ENCODE data around the gene CD83.

Gene CD83, protein sequence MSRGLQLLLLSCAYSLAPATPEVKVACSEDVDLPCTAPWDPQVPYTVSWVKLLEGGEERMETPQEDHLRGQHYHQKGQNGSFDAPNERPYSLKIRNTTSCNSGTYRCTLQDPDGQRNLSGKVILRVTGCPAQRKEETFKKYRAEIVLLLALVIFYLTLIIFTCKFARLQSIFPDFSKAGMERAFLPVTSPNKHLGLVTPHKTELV
- long read RNA-seq, transcript CD83-201 (5 exons, 2,471 nt), result major isoform, 23 of 32 reads
- long read RNA-seq, partial matches to known transcripts, result 3 of 32 reads
- long read RNA-seq, other reads (novel, unspliced or antisense), result 6 of 32 reads

DNA sequence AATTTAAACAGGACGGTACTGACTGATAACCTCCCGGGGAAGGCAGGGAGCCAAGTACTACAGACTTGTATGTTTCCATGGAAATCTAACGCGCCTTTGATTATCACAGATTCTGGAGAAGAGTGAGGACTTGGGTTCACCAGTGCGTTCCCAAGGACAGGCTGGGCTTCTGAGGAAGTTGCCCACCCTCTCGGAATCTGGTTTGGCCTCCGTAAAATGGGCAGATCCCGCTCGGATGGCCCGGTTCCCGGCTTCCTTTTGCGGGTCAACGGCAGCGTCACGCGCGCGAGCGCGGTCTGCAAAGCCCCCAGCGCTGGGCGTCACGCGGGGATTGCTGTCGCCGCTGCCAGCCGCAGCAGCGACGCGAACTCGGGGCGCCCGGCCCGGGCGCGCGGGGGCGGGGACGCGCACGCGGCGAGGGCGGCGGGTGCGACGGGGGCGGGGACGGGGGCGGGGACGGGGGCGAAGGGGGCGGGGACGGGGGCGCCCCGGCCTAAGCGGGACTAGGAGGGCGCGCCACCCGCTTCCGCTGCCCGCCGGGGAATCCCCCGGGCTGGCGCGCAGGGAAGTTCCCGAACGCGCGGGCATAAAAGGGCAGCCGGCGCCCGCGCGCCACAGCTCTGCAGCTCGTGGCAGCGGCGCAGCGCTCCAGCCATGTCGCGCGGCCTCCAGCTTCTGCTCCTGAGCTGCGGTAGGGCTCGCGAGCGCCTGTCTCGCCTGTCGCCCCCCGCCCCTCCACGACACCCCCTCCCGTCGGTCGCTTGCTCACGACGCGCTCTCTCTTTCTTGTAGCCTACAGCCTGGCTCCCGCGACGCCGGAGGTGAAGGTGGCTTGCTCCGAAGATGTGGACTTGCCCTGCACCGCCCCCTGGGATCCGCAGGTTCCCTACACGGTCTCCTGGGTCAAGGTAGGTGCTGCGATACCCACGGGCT is at the start of gene CD83:
Gene CD83, plus strand, starts transcription at position 615 of the 933 bp plus-strand sequence. Its CDS starts 40 bp downstream, at position 655.
- H3K27me3 ChIP-seq (ENCODE audit: insufficient read depth, poor library complexity, severe bottlenecking), result no peaks in the 10 kb centered on the region
- peak within 1 kb of the TSS; percentile 68 for H3K4me3 ChIP-seq (replicated peaks; ENCODE audit: insufficient read depth, low read length)
- H3K27ac ChIP-seq (replicated peaks), result peak within 1 kb of the TSS; percentile 76
- DNase-seq (ENCODE audit: low read depth in 1 of 2, low spot score in 1 of 2), result peak; percentile 68 to 75
- TF ChIP-seq GABPA (IDR thresholded peaks at IDR 0.05; ENCODE audit: low read depth), result no peak
- TF ChIP-seq, protein P1, sequence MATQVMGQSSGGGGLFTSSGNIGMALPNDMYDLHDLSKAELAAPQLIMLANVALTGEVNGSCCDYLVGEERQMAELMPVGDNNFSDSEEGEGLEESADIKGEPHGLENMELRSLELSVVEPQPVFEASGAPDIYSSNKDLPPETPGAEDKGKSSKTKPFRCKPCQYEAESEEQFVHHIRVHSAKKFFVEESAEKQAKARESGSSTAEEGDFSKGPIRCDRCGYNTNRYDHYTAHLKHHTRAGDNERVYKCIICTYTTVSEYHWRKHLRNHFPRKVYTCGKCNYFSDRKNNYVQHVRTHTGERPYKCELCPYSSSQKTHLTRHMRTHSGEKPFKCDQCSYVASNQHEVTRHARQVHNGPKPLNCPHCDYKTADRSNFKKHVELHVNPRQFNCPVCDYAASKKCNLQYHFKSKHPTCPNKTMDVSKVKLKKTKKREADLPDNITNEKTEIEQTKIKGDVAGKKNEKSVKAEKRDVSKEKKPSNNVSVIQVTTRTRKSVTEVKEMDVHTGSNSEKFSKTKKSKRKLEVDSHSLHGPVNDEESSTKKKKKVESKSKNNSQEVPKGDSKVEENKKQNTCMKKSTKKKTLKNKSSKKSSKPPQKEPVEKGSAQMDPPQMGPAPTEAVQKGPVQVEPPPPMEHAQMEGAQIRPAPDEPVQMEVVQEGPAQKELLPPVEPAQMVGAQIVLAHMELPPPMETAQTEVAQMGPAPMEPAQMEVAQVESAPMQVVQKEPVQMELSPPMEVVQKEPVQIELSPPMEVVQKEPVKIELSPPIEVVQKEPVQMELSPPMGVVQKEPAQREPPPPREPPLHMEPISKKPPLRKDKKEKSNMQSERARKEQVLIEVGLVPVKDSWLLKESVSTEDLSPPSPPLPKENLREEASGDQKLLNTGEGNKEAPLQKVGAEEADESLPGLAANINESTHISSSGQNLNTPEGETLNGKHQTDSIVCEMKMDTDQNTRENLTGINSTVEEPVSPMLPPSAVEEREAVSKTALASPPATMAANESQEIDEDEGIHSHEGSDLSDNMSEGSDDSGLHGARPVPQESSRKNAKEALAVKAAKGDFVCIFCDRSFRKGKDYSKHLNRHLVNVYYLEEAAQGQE (IDR thresholded peaks at IDR 0.05; ENCODE audit: insufficient replicate concordance, low read depth), result peak; percentile 38
- peak; percentile 79 for TF ChIP-seq POLR2AphosphoS5 (IDR thresholded peaks at IDR 0.05; ENCODE audit: low read depth)

DNA sequence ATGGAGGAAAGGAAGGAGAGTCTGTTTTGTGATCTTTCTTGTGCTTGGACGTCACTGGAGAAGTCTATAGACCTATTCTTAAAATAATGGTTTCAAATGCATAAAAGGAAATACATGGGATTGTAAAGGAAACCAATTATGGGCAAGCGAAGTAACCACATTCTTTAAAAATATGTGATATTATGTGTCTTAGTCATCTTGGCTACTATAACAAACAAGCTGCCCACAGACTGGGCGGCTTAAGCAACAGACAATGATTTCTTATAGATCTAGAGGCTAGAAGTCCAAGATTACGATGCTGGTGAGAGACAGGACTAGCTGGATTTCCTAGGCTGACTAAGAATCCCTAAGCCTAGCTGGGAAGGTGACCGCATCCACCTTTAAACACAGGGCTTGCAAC is 49.4 kb upstream of the CD83 start:
- Histone ChIP-seq H3K27me3 (ENCODE audit: insufficient read depth, poor library complexity, severe bottlenecking) (no peaks in the 10 kb centered on the region), H3K4me3 (replicated peaks; ENCODE audit: insufficient read depth, low read length) (no peak overlapping the region), H3K27ac (replicated peaks) (no peak overlapping the region)
- DNase-seq (ENCODE audit: low read depth in 1 of 2, low spot score in 1 of 2), result no peak
- TF ChIP-seq, protein P2, sequence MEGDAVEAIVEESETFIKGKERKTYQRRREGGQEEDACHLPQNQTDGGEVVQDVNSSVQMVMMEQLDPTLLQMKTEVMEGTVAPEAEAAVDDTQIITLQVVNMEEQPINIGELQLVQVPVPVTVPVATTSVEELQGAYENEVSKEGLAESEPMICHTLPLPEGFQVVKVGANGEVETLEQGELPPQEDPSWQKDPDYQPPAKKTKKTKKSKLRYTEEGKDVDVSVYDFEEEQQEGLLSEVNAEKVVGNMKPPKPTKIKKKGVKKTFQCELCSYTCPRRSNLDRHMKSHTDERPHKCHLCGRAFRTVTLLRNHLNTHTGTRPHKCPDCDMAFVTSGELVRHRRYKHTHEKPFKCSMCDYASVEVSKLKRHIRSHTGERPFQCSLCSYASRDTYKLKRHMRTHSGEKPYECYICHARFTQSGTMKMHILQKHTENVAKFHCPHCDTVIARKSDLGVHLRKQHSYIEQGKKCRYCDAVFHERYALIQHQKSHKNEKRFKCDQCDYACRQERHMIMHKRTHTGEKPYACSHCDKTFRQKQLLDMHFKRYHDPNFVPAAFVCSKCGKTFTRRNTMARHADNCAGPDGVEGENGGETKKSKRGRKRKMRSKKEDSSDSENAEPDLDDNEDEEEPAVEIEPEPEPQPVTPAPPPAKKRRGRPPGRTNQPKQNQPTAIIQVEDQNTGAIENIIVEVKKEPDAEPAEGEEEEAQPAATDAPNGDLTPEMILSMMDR (IDR thresholded peaks at IDR 0.05; ENCODE audit: insufficient read depth, low read length), result no peak
- TF ChIP-seq POLR2AphosphoS5 (IDR thresholded peaks at IDR 0.05; ENCODE audit: low read depth), result no peak
- TF ChIP-seq, protein P1 (IDR thresholded peaks at IDR 0.05; ENCODE audit: insufficient replicate concordance, low read depth), result no peak

DNA sequence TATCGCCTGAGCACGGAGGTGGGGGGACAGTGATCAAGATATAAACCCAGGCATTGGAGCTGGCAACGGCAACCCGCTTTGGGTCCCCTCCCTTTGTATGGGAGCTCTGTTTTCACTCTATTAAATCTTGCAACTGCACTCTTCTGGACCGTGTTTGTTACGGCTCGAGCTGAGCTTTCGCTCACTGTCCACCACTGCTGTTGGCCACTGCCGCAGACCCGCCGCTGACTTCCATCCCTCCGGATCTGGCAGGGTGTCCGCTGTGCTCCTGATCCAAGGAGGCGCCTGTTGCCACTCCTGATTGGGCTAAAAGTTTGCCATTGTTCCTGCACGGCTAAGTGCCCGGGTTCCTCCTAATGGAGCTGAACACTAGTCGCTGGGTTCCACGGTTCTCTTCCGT is 48.9 kb upstream of the CD83 start:
- no peak for DNase-seq (ENCODE audit: low read depth in 1 of 2, low spot score in 1 of 2)
- H3K4me3 ChIP-seq (replicated peaks; ENCODE audit: insufficient read depth, low read length), result no peak overlapping the region
- H3K27me3 ChIP-seq (ENCODE audit: insufficient read depth, poor library complexity, severe bottlenecking), result no peaks in the 10 kb centered on the region
- TF ChIP-seq, protein P1 (IDR thresholded peaks at IDR 0.05; ENCODE audit: insufficient replicate concordance, low read depth), result no peak
- H3K27ac ChIP-seq (replicated peaks), result no peak overlapping the region

DNA sequence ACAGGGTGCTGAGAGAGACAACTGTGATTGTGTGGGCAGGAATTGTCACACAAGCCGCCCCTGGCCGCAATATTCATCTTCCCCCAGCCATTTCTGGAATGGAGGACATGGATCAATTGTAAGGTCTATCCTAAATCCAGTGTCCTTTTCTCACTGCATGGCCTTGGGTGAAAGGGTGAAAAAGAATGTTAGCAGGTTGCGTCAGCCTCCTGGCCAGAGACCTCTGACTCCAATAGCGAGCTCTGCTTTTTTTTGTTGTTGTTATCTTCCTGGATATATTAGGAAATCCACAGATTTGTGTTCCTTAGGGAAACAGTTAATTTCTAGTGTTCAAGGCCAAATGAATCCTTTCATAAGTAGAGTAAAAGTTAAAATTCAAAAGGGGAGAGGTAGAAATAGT is 47.1 kb upstream of the CD83 start:
- no peak for TF ChIP-seq SPI1 (IDR thresholded peaks at IDR 0.05; ENCODE audit: borderline replicate concordance, low read depth)
- TF ChIP-seq, protein P1 (IDR thresholded peaks at IDR 0.05; ENCODE audit: insufficient replicate concordance, low read depth), result no peak
- no peak for TF ChIP-seq POLR2AphosphoS5 (IDR thresholded peaks at IDR 0.05; ENCODE audit: low read depth)
- TF ChIP-seq, protein P2 (IDR thresholded peaks at IDR 0.05; ENCODE audit: insufficient read depth, low read length), result no peak
- no peak for TF ChIP-seq GABPA (IDR thresholded peaks at IDR 0.05; ENCODE audit: low read depth)
- no peaks in the 10 kb centered on the region for H3K27me3 ChIP-seq (ENCODE audit: insufficient read depth, poor library complexity, severe bottlenecking)
- H3K27ac ChIP-seq (replicated peaks), result no peak overlapping the region
- no peak overlapping the region for H3K4me3 ChIP-seq (replicated peaks; ENCODE audit: insufficient read depth, low read length)
- DNase-seq (ENCODE audit: low read depth in 1 of 2, low spot score in 1 of 2), result no peak
